ENCODE data around the gene A2M.

A2M gene

GRCh38 chr12:9098115-9098452 is 17.6 kb downstream of the A2M start:
- no peak for DNase-seq

- no peak for DNase-seq
Observed at GRCh38 chr12:9096563-9097176, 19.0 kb downstream of the A2M start.

- no peak for DNase-seq
Observed at GRCh38 chr12:9095322-9095721, 20.4 kb downstream of the A2M start.

GRCh38 chr12:9094512-9095206 is 21.1 kb downstream of the A2M start:
- DNase-seq, result no peak

- DNase-seq, result no peak
Observed at GRCh38 chr12:9091891-9092598, 23.7 kb downstream of the A2M start.

- no peak for DNase-seq
Observed at GRCh38 chr12:9090220-9090619, 25.5 kb downstream of the A2M start.

- DNase-seq, result no peak
Observed at GRCh38 chr12:9087087-9087835, 28.5 kb downstream of the A2M start.

- no peak for DNase-seq
Observed at GRCh38 chr12:9086087-9086486, 29.6 kb downstream of the A2M start.

GRCh38 chr12:9084417-9084816 is 31.3 kb downstream of the A2M start:
- DNase-seq, result no peak

GRCh38 chr12:9083793-9084192 is 31.9 kb downstream of the A2M start:
- DNase-seq, result no peak

- DNase-seq, result no peak
Observed at GRCh38 chr12:9081667-9082427, 33.9 kb downstream of the A2M start.

- no peak for DNase-seq
Observed at GRCh38 chr12:9079883-9080675, 35.6 kb downstream of the A2M start.

- no peak for DNase-seq
Observed at GRCh38 chr12:9079082-9079481, 36.6 kb downstream of the A2M start.

- DNase-seq, result no peak
Observed at GRCh38 chr12:9077152-9078031, 38.3 kb downstream of the A2M start.

- DNase-seq, result no peak
Observed at GRCh38 chr12:9076733-9077132, 39.0 kb downstream of the A2M start.

GRCh38 chr12:9075138-9075535 is 40.6 kb downstream of the A2M start:
- DNase-seq, result no peak

GRCh38 chr12:9074484-9075137 is 41.1 kb downstream of the A2M start:
- no peak for DNase-seq

- DNase-seq, result no peak
Observed at GRCh38 chr12:9073076-9073475, 42.6 kb downstream of the A2M start.

GRCh38 chr12:9072481-9073038 is 43.2 kb downstream of the A2M start:
- DNase-seq, result no peak

GRCh38 chr12:9071969-9072368 is 43.8 kb downstream of the A2M start:
- no peak for DNase-seq

All from CD4-positive, alpha-beta T cell treated with Interleukin-4 for 4 hours (primary cell).